KMS-11 (cell line): ENCODE results near the gene AGPAT3.

Experiments
- H2AFZ ChIP-seq: fragments of 200-600 bp; sonication (generic); 2 replicates; pipeline ENCODE4 v1.6.1; 2016; ENCODE audit warnings: antibody characterized with exemption, mixed run types, low read depth
- H3K27ac ChIP-seq: fragments of 200-600 bp; sonication (generic); 2 replicates; pipeline ENCODE4 v1.6.1; 2016; ENCODE audit warnings: mild to moderate bottlenecking, mixed run types
- H3K27me3 ChIP-seq: fragments of 200-600 bp; sonication (generic); 2 replicates; pipeline ENCODE4 v1.6.1; 2017; ENCODE audit warnings: mild to moderate bottlenecking, low read depth, mixed run types, moderate library complexity; ENCODE audit not compliant: insufficient read depth
- H3K36me3 ChIP-seq: fragments of 200-600 bp; sonication (generic); 2 replicates; pipeline ENCODE4 v1.6.1; 2017; ENCODE audit warnings: mild to moderate bottlenecking, mixed run types; ENCODE audit not compliant: insufficient read depth
- H3K4me1 ChIP-seq: fragments of 200-600 bp; sonication (generic); 2 replicates; pipeline ENCODE4 v1.6.1; 2016; ENCODE audit warnings: mild to moderate bottlenecking, low read depth, mixed run types; ENCODE audit not compliant: poor library complexity, severe bottlenecking
- H3K4me2 ChIP-seq: fragments of 200-600 bp; sonication (generic); 2 replicates; pipeline ENCODE4 v1.7.0; 2016; ENCODE audit warnings: mild to moderate bottlenecking, mixed run types
- H3K4me3 ChIP-seq: fragments of 200-600 bp; sonication (generic); IDR thresholded peaks from 2 replicates; pipeline ENCODE4 v1.6.1; 2017; ENCODE audit warnings: low read depth, low read length, mixed read lengths; ENCODE audit not compliant: insufficient read depth
- H3K79me2 ChIP-seq: fragments of 200-600 bp; sonication (generic); 2 replicates; pipeline ENCODE4 v1.6.1; 2016; ENCODE audit warnings: low read depth, mixed run types; ENCODE audit not compliant: insufficient read depth
- H3K9ac ChIP-seq: fragments of 200-600 bp; sonication (generic); 2 replicates; pipeline ENCODE4 v1.6.1; 2016; ENCODE audit warnings: mild to moderate bottlenecking, mixed run types
- H4K20me1 ChIP-seq: fragments of 200-600 bp; sonication (generic); 2 replicates; pipeline ENCODE4 v1.6.1; 2016; ENCODE audit warnings: mild to moderate bottlenecking, mixed run types; ENCODE audit not compliant: insufficient read depth
- CTCF ChIP-seq: fragments of 200-600 bp; sonication (generic); conservative IDR thresholded peaks from 2 replicates; pipeline ENCODE4 v1.6.1; 2017; ENCODE audit warnings: low read depth, mild to moderate bottlenecking, antibody characterized with exemption, low read length, moderate library complexity, mixed read lengths

The AGPAT3 gene

GRCh38 chr21:43890042-43890441 is 25.0 kb downstream of the AGPAT3 start:
- Histone ChIP-seq H3K4me3 (no peak overlapping the region), H2AFZ (no peak overlapping the region), H4K20me1 (no peaks in the 10 kb centered on the region), H3K9ac (no peak overlapping the region), H3K79me2 (peaks cover 62% of the 10 kb centered on the region), H3K36me3 (no peaks in the 10 kb centered on the region), H3K27ac (no peak overlapping the region), H3K27me3 (no peaks in the 10 kb centered on the region), H3K4me2 (no peak overlapping the region), H3K4me1 (no peaks in the 10 kb centered on the region)
- TF ChIP-seq CTCF: no peak

- H3K27me3 ChIP-seq: no peaks in the 10 kb centered on the region
- no peak overlapping the region for H2AFZ ChIP-seq
- H3K4me3 ChIP-seq: no peak overlapping the region
- no peak overlapping the region for H3K27ac ChIP-seq
- no peak overlapping the region for H3K4me2 ChIP-seq
- peaks cover 61% of the 10 kb centered on the region; the same call in 1 of the 2 replicates for H3K79me2 ChIP-seq
- TF ChIP-seq CTCF: no peak
- no peaks in the 10 kb centered on the region for H4K20me1 ChIP-seq
- H3K9ac ChIP-seq: no peak overlapping the region
- H3K36me3 ChIP-seq: no peaks in the 10 kb centered on the region
- no peaks in the 10 kb centered on the region for H3K4me1 ChIP-seq
Observed at GRCh38 chr21:43892334-43892733, 27.3 kb downstream of the AGPAT3 start.

- no peak overlapping the region for H3K4me2 ChIP-seq
- no peak for TF ChIP-seq CTCF
- H4K20me1 ChIP-seq: no peaks in the 10 kb centered on the region
- H3K9ac ChIP-seq: no peak overlapping the region
- no peak overlapping the region for H3K4me3 ChIP-seq
- H3K79me2 ChIP-seq: peaks cover 57% of the 10 kb centered on the region; the same call in 1 of the 2 replicates
- no peaks in the 10 kb centered on the region for H3K36me3 ChIP-seq
- H3K4me1 ChIP-seq: no peaks in the 10 kb centered on the region
- H3K27me3 ChIP-seq: no peaks in the 10 kb centered on the region
- H3K27ac ChIP-seq: no peak overlapping the region
- H2AFZ ChIP-seq: no peak overlapping the region
Observed at GRCh38 chr21:43892984-43893535, 28.0 kb downstream of the AGPAT3 start.

GRCh38 chr21:43893536-43894205 is 28.6 kb downstream of the AGPAT3 start:
- no peak overlapping the region for H3K27ac ChIP-seq
- no peak overlapping the region for H3K9ac ChIP-seq
- no peak for TF ChIP-seq CTCF
- no peaks in the 10 kb centered on the region for H3K27me3 ChIP-seq
- H3K4me2 ChIP-seq: no peak overlapping the region
- no peaks in the 10 kb centered on the region for H4K20me1 ChIP-seq
- no peak overlapping the region for H3K4me3 ChIP-seq
- H3K4me1 ChIP-seq: no peaks in the 10 kb centered on the region
- H3K79me2 ChIP-seq: peaks cover 58% of the 10 kb centered on the region; the same call in 1 of the 2 replicates
- no peak overlapping the region for H2AFZ ChIP-seq
- H3K36me3 ChIP-seq: peaks cover 5% of the 10 kb centered on the region; the same call in 1 of the 2 replicates
